GM12875 (cell line): Measurements from ENCODE around the gene PARD6B.

ENCODE experiments used
- H3K4me3 ChIP-seq: one replicate; pipeline ENCODE4 v1.5.1; 2011; ENCODE audit warnings: low read depth, low read length, control low read depth
- CTCF ChIP-seq: IDR thresholded peaks from 2 replicates; pipeline ENCODE4 v1.5.1; 2011; ENCODE audit warnings: low read depth, mild to moderate bottlenecking, control low read depth, inconsistent platforms, low read length, moderate library complexity, borderline replicate concordance; ENCODE audit not compliant: insufficient read depth

Gene PARD6B

GRCh38 chr20:50721881-50722281 lies 9.5 kb upstream of the PARD6B start:
- no peak for TF ChIP-seq CTCF
- H3K4me3 ChIP-seq, result no peak overlapping the region

DNA sequence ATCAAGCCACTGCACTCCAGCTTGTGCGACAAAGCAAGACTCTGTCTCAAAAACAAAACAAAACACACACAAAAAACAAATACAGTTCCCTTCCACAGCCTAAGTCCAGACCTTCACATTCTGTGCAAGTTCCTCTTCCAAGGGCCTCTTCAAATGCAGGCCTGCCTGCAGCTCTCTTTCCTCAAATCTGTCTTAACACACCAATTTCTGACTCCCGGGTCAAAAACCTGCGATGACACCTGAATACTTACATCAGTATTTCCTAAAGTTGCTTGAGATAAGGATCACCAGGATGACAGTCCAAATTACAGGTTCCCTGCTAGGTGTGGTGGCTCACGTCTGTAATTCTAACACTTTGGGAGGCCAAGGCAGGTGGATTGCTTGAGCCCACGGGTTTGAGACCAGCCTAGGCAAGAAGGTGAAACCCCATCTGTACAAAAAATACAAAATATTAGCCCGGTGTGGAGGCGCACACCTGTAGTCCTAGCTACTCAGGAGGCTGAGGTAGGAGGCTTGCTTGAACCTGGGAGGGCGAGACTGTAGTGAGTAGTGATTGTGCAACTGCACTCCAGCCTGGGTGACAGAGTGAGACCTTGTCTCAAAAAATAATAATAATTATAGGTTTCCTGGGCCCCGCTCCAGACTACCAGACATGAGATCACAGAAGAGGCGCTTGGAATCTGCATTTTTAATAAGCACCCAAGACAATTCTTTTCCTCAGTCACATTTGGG lies 8.8 kb upstream of the PARD6B start:
- TF ChIP-seq CTCF, result no peak
- H3K4me3 ChIP-seq, result no peak overlapping the region

GRCh38 chr20:50723672-50724071 lies 7.7 kb upstream of the PARD6B start:
- no peak for TF ChIP-seq CTCF
- H3K4me3 ChIP-seq, result no peak overlapping the region

DNA sequence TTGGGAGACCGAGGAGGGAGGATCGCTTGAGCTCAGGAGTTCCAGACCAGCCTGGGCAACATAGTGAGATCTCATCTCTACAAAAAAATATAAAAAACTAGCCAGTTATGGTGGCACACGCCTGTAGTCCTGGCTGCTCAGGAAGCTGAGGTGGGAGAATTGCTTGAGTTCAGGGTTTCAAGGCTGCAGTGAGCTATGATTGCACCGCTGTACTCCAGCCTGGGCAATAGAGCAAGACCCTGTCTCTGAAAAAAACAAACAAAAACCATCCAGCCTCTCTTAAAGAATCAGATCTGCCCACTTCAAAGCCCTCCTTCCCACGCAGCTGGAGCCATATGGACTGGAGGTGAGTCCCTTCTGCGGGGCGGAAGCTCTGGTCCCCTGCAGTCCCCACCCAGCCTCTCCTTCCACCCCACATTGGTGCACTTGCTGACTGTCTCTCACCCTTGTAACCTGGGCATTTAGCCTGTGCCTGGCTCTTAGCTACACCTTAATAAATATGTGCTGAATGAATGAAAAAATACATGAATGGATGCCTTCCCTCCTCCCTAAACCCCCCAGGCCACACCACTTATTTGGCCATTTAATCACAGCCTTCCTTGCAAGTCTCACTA lies 7.2 kb upstream of the PARD6B start:
- no peak for TF ChIP-seq CTCF
- H3K4me3 ChIP-seq, result no peak overlapping the region

GRCh38 chr20:50724851-50725723 lies 6.3 kb upstream of the PARD6B start:
- no peak overlapping the region for H3K4me3 ChIP-seq
- TF ChIP-seq CTCF, result no peak

DNA sequence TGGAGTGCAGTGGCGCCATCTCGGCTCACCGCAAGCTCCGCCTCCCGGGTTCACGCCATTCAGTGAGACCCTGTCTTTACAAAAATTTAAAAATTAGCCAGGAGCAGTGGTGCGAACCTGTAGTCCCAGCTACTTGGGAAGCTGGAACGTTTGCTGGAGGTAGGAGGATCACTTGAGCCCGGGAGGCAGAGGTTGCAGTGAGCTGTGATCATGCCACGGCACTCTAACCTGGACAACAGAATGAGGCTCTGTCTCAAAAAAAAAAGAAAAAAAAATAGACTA lies 5.7 kb upstream of the PARD6B start:
- no peak overlapping the region for H3K4me3 ChIP-seq
- TF ChIP-seq CTCF, result no peak
